MM.1S (cell line): ENCODE results near the gene MYO9A.

Experiments
- DNase-seq: peaks from one replicate; pipeline ENCODE4 v3.0.0-alpha.2; 2015
- H2AFZ ChIP-seq: fragments of 300-600 bp; sonication (generic); 2 replicates; pipeline ENCODE4 v1.6.0; 2016; ENCODE audit warnings: antibody characterized with exemption, low read length
- H3F3A ChIP-seq: fragments of 300-600 bp; sonication (generic); 2 replicates; pipeline ENCODE4 v1.6.1; 2016; ENCODE audit warnings: mild to moderate bottlenecking, antibody characterized with exemption, low read length, moderate library complexity, mixed read lengths; ENCODE audit not compliant: insufficient read depth
- H3K27ac ChIP-seq: fragments of 300-600 bp; sonication (generic); 2 replicates; pipeline ENCODE4 v1.5.1; 2016; ENCODE audit warnings: mild to moderate bottlenecking, low read length
- H3K27me3 ChIP-seq: fragments of 300-600 bp; sonication (generic); replicated peaks from 2 replicates; pipeline ENCODE4 v1.6.0; 2016; ENCODE audit warnings: low read length; ENCODE audit not compliant: insufficient read depth
- H3K36me3 ChIP-seq: fragments of 300-600 bp; sonication (generic); replicated peaks from 2 replicates; pipeline ENCODE4 v1.6.1; 2016; ENCODE audit warnings: mild to moderate bottlenecking, low read length, mixed read lengths; ENCODE audit not compliant: insufficient read depth
- H3K4me1 ChIP-seq: fragments of 300-600 bp; sonication (generic); 2 replicates; pipeline ENCODE4 v1.6.1; 2016; ENCODE audit warnings: low read length, mixed read lengths
- H3K4me2 ChIP-seq: fragments of 300-600 bp; sonication (generic); 2 replicates; pipeline ENCODE4 v1.6.0; 2016; ENCODE audit warnings: low read depth, low read length
- H3K4me3 ChIP-seq: fragments of 300-600 bp; sonication (generic); 2 replicates; pipeline ENCODE4 v1.5.1; 2016; ENCODE audit warnings: low read length, mixed read lengths
- H3K79me2 ChIP-seq: fragments of 300-600 bp; sonication (generic); 2 replicates; pipeline ENCODE4 v1.6.1; 2016; ENCODE audit warnings: mixed run types, low read length, mixed read lengths
- H3K9ac ChIP-seq: fragments of 300-600 bp; sonication (generic); 2 replicates; pipeline ENCODE4 v1.6.1; 2016; ENCODE audit warnings: low read length, mixed read lengths
- H3K9me2 ChIP-seq: fragments of 300-600 bp; sonication (generic); replicated peaks from 2 replicates; pipeline ENCODE4 v1.6.1; 2016; ENCODE audit warnings: mild to moderate bottlenecking, low read length, mixed read lengths; ENCODE audit not compliant: insufficient read depth
- H3K9me3 ChIP-seq: fragments of 300-600 bp; sonication (generic); replicated peaks from 2 replicates; pipeline ENCODE4 v1.6.1; 2016; ENCODE audit warnings: mild to moderate bottlenecking, low read length, mixed read lengths; ENCODE audit not compliant: insufficient read depth
- H4K20me1 ChIP-seq: fragments of 300-600 bp; sonication (generic); 2 replicates; pipeline ENCODE4 v1.6.1; 2016; ENCODE audit warnings: mild to moderate bottlenecking, low read length, moderate library complexity, mixed read lengths; ENCODE audit not compliant: insufficient read depth
- CTCF ChIP-seq: fragments of 300-600 bp; sonication (generic); IDR thresholded peaks from 2 replicates; pipeline ENCODE4 v1.5.1; 2016; ENCODE audit warnings: antibody characterized with exemption, low read length, mixed read lengths
- EZH2 ChIP-seq: fragments of 300-600 bp; sonication (generic); optimal IDR thresholded peaks from 2 replicates; pipeline ENCODE3; 2017; ENCODE audit warnings: low read depth, mild to moderate bottlenecking, antibody characterized with exemption, low read length, mixed read lengths
- EZH2phosphoT487 ChIP-seq: fragments of 300-600 bp; sonication (generic); IDR thresholded peaks from 2 replicates; pipeline ENCODE4 v1.6.1; 2018; ENCODE audit warnings: antibody characterized with exemption, low read length

MYO9A gene

GRCh38 chr15:72160696-72161245, 42.8 kb upstream of the MYO9A start:
- TF ChIP-seq EZH2 (no peak), EZH2phosphoT487 (no peak), CTCF (no peak)
- no peak for DNase-seq
- Histone ChIP-seq H3K4me2 (no peak overlapping the region), H4K20me1 (no peaks in the 10 kb centered on the region), H3K9ac (no peak overlapping the region), H3F3A (no peaks in the 10 kb centered on the region), H3K9me3 (no peaks in the 10 kb centered on the region), H2AFZ (no peak overlapping the region), H3K4me1 (no peaks in the 10 kb centered on the region), H3K79me2 (no peaks in the 10 kb centered on the region), H3K27me3 (no peaks in the 10 kb centered on the region), H3K9me2 (no peaks in the 10 kb centered on the region), H3K4me3 (no peak overlapping the region), H3K36me3 (no peaks in the 10 kb centered on the region), H3K27ac (no peak overlapping the region)

GRCh38 chr15:72156928-72157327, 39.0 kb upstream of the MYO9A start:
- H3K79me2 ChIP-seq = no peaks in the 10 kb centered on the region
- H3K4me1 ChIP-seq = no peaks in the 10 kb centered on the region
- H2AFZ ChIP-seq = no peak overlapping the region
- no peaks in the 10 kb centered on the region for H3K27me3 ChIP-seq
- no peaks in the 10 kb centered on the region for H3F3A ChIP-seq
- no peaks in the 10 kb centered on the region for H4K20me1 ChIP-seq
- no peak overlapping the region for H3K27ac ChIP-seq
- no peak for TF ChIP-seq EZH2phosphoT487
- TF ChIP-seq CTCF = no peak
- TF ChIP-seq EZH2 = no peak
- H3K36me3 ChIP-seq = no peaks in the 10 kb centered on the region
- no peak overlapping the region for H3K9ac ChIP-seq
- H3K9me3 ChIP-seq = no peaks in the 10 kb centered on the region
- no peak overlapping the region for H3K4me3 ChIP-seq
- H3K9me2 ChIP-seq = no peaks in the 10 kb centered on the region
- no peak overlapping the region for H3K4me2 ChIP-seq
- no peak for DNase-seq

- TF ChIP-seq CTCF (peak; percentile 85), EZH2 (no peak), EZH2phosphoT487 (no peak)
- Histone ChIP-seq H4K20me1 (no peaks in the 10 kb centered on the region), H3K4me3 (no peak overlapping the region), H3K9me3 (no peaks in the 10 kb centered on the region), H3K4me1 (no peaks in the 10 kb centered on the region), H3F3A (no peaks in the 10 kb centered on the region), H3K9me2 (no peaks in the 10 kb centered on the region), H3K36me3 (no peaks in the 10 kb centered on the region), H3K27me3 (no peaks in the 10 kb centered on the region), H3K9ac (no peak overlapping the region), H3K27ac (no peak overlapping the region), H2AFZ (no peak overlapping the region), H3K4me2 (no peak overlapping the region), H3K79me2 (no peaks in the 10 kb centered on the region)
- DNase-seq = peak; percentile 65
Observed at GRCh38 chr15:72155635-72156616, 38.0 kb upstream of the MYO9A start.
